Measurements from ENCODE around the gene SENP1.
A peak's percentile ranks its signal among the peaks of the same experiment; 100 is the strongest.
"Not testable (repeated sequence)": the region's sequence is repeated elsewhere in the genome, so short reads cannot be mapped to it uniquely, and the experiment has no call there.

Gene SENP1

DNA sequence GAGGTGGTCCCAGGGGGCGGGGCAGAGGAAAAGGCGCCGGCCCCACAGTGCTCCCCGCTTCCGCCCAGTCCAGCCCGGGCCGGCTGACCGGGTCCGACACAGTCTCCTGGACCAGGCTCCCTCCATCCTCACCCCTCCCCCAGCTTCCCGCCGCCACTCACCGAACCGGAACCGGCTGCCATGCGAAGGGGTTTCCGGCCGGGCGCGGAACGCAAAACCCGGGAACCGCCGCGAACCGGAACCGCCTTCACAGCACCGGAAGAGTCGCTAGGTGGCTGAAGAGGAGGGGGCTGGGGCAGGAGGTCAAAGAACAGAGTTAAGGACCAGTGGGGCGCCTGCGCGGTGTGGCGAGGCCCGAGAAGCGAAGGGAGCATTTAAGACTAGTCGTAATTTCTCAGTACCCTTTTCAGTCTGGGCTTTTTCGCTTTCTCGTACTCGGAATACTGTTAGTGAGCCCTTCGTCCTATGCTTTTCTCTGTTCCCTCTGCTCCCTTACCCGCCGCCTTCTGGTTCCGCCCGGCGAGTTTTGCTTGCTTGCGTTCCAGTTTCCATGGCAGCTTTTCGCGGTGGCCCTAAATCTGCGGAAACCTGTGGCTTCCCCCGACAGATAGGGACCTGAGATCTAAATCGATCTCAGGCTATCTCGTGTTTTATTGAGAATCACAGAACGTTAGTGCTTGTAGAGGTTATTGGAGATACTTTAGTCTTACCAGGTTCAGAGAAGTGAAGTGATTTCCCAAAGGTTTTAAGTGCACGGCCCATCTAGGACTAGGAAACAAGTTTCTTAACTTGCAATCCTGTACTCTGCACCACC is at the start of gene SENP1:
Gene SENP1 (minus strand): TSS at position 213 of the 814 bp plus-strand sequence. CDS start 4,607 bp downstream, outside the sequence.
- peak; percentile 93 for DNase-seq

DNA sequence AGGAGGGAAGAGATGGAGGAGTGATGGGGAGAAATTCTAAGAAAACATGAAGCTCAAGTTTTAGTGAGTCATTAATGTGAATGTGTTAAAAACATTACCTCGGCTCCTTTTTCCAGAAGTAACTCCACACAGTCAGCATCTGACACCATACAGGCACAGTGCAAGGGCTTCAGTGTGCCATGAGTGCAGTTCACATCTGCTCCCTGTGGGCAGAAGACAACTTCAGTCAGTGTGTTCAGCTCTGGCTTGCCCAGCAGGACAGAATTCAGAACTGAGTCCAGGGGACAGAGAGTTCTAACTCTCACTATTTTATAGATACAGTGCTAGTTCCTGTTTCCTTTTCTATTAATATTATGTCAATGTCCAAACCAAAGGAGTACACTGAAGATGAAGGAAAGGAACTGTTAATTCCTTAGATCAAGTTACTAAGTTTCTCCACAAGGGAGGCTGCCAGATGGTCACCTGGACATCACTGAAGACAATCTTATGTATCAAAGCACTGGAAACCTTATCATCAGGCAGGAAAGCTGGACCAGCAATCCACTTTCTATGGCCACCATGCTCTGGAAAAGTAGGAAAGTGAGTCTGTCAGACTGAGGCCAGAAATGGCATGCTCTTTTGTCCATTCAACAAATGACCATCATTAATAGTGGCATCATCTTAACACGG is 45.4 kb upstream of the SENP1 start:
- peak; percentile 10 for DNase-seq

GRCh38 chr12:48145981-48146380 is 40.1 kb upstream of the SENP1 start:
- DNase-seq: no peak

- no peak for DNase-seq
These were observed 38.0 kb upstream of the SENP1 start for GRCh38 chr12:48143898-48144297.

DNA sequence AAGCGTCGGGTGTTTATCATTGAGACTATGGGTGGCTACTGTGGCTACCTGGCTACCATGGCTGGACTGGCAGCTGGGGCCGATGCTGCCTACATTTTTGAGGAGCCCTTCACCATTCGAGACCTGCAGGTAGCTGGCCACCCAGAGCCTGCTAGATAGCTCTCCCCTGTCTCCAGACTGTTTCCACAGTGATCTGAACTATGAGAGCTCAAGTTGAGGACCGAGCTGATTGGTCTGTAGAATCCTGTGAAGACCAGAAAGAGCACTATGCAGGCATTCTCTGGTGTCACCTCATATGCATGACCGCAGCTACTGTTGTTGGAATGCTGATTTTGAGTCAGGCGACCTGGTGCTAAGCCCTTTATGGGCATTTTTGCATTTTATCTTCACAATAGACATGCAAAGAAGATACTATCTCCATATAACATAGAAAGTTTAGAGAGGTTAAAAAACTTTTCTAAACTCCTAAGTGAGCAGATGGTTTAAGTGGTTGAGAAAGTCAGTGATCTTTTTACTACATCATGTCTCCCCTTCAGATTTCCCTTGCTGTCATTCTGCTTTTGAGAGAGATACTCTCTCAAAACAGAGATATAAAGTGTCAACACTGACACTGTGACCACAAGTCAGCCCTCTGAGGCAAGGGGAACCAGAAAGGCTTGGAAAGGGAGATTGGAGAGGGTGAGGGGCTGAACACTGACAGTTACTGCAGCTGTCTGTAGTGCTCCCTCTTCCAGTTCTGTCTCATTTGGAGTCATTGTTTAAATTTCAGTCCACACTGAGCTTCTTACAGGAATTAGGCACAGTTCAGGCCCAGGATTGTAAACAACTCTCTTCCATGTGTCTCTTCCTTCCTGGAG is 37.2 kb upstream of the SENP1 start:
- DNase-seq: no peak

GRCh38 chr12:48135027-48135426 is 29.1 kb upstream of the SENP1 start:
- no peak for DNase-seq

GRCh38 chr12:48132826-48133225 is 26.9 kb upstream of the SENP1 start:
- DNase-seq: no peak

DNA sequence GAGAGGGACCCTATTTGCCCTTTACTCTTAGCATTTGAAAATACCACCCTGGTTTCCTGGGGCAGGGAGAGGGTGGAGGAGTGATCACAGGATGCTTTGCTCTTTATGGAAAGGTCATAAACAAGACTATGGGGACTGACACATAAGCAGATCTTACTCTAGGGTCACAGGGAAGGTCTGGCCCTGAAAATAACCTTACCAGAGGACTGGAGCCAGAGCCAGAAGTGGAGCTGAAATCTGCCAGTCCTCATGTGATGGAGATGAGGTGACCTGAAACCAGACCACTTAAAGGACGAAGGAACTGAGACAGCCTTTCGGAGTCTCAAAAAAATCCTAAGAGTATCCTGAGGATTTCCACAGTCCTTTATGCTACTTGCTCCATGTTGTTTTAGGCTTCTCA is 25.6 kb upstream of the SENP1 start:
- no peak for DNase-seq

DNA sequence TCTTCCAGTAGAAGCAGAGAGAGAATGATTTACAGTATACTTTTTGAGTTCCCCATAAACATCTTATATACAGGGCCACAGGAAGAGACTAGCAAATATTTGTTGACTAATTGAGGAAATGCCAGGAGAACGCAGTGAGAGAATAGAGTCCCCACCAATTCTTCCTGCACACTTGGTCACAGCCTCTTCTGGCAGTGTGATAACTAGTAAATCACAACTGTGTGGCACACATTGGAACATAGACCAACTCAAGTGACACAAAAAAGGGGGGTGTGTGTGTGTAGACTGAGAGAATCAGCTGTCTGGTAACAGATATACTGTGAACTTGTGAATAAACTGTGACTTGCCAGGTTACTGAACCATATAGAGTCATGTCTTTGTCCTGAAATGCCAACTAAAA is 23.5 kb upstream of the SENP1 start:
- DNase-seq: no peak

- DNase-seq: no peak
These were observed 22.9 kb upstream of the SENP1 start for GRCh38 chr12:48128800-48129199.

DNA sequence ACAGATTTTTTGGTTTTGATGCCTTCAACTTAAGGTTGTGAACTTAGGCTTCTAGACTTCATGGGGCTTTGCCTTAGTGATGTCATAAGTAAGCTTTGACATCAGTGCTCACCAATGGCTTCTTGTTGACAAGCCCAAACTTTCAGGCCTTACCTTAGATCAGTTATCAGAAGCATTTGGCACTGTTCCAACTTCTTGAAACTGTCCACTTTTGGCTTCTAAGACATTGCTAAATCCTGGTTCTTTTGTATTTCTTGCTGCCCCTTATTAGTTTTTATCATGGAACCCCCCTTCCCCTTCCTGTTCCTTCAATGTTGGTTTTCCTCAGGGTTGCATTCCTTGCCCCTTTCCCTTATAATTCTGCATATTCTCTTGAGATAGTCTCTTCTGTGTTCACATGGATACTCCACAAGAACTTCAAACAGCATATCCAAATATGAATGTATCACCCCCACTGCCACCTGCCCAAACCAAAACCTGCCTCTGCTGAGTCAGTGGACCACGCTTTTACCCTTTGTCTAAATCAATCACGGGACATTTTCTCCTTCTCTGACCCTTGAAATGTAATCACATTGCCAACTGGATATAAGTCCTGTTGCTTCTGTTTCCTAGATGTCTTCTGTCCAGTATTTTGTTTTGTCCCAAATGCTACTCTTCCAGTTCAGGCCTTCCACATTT is 21.2 kb upstream of the SENP1 start:
- no peak for DNase-seq

DNA sequence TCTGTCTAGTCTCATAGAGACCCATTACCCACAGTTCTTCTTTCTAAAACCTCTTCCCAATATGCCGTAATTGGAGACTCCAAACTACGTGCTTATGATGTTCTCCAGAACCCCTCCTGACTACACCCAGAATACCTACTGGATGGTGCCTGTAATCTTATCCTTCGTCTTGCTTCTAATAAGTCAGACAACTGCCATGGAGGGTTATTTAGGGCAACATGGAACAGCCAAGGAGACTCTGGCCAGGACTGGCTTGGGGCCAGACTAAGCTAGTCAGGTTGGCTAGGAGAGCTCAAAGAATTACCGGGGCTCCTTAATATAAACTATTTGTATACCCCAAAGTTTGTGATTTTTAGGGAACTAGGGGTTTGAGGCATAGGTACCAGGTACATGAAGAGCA is 20.1 kb upstream of the SENP1 start:
- no peak for DNase-seq

DNA sequence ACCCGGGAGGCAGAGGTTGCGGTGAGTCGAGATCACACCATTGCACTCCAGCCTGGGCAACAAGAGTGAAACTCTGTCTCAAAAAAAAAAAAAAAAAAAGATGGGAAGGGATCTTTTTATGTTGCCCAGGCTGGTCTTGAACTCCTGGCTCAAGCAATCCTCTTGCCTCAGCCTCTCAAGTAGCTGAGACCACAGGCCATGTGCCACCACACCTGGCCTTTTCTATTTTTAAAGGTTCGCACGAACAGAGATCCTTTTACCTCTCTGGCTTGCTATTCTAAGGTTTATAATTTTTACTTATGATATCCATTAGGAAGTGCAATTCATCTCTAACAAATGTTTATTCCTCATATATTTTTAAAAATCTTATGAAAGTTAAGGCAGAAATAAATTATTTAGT is 19.7 kb upstream of the SENP1 start:
- not testable (repeated sequence) for DNase-seq

DNA sequence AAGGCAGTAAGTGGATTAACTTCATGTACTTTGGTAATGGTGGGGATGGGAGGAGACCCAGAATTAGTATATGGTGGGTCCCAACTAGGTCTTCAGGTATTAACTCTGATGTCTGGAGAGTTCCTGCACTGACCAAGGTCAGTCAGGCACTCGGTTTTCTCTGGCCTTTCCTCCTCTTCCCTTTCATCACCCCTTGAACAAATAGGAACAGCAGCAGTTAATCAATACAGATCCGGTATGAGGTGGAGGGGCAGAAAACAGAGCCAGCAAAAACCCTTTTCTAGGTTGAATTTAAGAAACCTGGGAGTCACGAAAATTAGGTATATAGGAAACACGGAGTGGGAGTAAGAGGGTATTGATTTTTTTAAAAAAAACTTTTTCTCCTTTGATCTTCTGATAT is 17.3 kb upstream of the SENP1 start:
- no peak for DNase-seq

DNA sequence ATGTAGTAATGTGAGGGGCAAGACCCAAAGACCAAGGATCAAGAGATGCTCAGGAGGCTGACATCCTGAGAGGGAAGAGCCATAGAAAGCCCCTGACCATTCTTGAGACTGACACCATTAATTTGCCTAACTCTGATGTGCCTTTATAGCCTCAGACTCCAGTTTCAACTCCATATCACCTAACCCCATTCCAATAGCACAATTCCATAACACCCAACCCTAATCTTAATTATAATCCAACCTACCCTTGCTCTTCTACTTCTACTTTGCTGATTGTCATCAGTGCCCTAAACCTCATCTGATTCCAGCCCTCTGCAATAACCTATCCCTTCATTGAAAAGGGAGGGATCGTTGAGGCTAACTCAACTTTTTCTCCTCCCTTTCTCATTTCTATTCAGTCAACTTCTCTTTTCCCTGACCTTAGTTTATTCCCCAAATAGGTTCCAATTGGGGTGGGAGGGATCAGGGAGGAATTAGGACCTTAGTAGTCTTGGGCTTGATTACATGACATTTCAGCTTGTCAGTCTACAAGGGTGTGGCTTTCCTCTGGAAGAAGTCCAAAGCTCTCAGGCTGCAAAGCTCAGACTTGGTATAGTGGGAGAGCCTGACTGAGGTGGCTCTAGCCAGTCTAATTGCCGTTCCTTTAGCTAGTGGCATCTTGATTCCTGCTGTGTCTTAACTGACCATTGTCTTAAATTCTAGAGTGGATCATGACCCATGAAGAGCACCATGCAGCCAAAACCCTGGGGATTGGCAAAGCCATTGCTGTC is 16.4 kb upstream of the SENP1 start:
- no peak for DNase-seq

GRCh38 chr12:48121522-48121921 is 15.6 kb upstream of the SENP1 start:
- DNase-seq: no peak

DNA sequence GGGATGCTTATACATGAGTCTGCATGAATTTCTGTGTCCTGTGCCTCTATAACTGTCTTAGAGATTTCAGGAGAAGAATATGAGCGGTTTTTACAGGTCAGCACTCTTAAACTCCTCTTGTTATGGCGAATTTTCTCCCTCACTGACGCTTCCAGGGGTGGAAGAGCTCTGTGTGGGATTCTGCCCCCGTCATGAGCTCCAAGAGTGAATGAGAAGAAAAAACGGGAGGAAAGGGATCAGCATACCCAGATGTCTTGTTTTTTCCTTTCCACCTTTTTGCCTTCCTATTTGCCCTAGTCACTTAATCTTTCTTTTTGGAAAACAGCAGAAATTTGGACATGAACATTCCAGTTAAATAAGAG is 13.9 kb upstream of the SENP1 start:
- DNase-seq: no peak

DNA sequence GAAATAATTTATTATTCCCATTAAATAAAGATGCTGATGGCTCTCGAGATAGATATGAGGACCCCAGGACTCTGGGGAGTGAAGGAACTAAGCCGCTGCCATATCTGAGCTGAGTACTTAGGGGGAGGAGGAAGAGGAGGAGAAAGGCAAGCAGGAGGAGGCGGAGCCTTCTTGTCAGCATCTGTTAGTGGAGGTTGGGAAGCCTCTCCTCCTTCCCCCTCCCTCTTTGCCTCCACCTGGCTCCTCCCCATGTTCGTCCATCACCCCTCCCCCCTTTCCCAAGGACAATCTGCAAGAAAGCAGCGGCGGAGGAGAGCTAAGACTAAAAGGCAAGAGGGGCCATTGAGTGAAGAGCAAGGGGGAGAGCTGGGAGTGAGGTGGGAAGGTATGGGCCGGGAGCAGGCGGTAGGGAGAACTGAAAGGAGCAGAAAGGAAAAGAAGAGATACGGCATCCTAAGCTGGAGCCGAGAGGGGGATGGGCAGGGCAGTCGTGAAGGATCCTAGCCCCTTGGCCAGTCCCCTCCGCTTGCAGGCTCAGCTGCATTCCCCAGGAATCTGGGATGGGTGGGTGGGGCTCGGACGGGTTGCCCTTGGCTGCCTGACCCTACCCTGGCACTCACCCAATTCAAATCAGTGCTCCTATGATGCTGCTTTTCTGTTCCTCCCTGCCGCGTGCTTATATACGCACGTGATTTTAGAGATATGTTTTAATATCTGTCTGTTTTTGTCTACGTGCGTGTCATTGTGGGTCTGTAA is 13.4 kb upstream of the SENP1 start, which contains the start of gene PFKM:
Gene PFKM (plus strand): TSS at position 287 of the 756 bp plus-strand sequence. CDS start 3,411 bp downstream, outside the sequence.
- DNase-seq: peak; percentile 90

GRCh38 chr12:48118284-48118871 is 12.5 kb upstream of the SENP1 start:
- no peak for DNase-seq

DNA sequence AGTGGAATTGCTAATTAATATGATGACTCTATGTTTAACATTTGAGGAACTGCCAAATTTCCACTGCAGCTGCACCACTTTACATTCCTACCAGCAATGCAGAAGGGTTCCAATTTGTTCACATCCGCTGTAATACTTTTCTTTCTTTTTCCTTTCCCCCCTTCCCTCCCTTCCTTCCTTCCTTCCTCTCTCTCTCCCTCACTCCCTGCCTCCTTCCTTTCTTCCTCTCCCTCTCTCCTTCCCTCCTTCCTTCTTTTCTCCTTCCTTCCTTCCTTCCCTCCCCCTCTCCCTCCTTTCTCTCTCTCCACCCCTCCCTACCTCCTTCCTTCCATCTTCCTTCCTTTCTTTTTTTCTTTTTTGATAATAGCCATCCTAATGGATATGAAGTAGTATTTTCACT is 10.1 kb upstream of the SENP1 start:
- DNase-seq: no peak

- not testable (repeated sequence) for DNase-seq
These were observed 5.4 kb upstream of the SENP1 start for GRCh38 chr12:48111312-48111693.

All from activated CD4-positive, alpha-beta T cell treated with anti-CD3 and anti-CD28 coated beads, Interleukin-2, amount 50 U/mL, for 16 hours (primary cell).